Measurements from ENCODE around the gene IQSEC3.
A peak's percentile ranks its signal among the peaks of the same experiment; 100 is the strongest.

The IQSEC3 gene

GRCh38 chr12:170371-171225 lies 104.0 kb downstream of the IQSEC3 start:
- H3K36me3 ChIP-seq (ENCODE audit: control insufficient read depth in 1 of 2, insufficient read depth in 2 of 2, low read depth in 1 of 2, low read length in 2 of 2), result peaks cover 0 to under 1% of the 10 kb centered on the region in 2 experiments
- no peak overlapping the region for H3K14ac ChIP-seq (ENCODE audit: low read length in 2 of 2)
- H2BK12ac ChIP-seq (ENCODE audit: low read length in 2 of 2), result no peak overlapping the region
- peak overlapping the region; percentile 56 for H4K8ac ChIP-seq (ENCODE audit: low read length)
- no peak overlapping the region for H2AFZ ChIP-seq (ENCODE audit: low read depth, low read length)
- H3K79me1 ChIP-seq (replicated peaks; ENCODE audit: low read length, poor library complexity, severe bottlenecking), result peaks cover 2% of the 10 kb centered on the region
- no peak overlapping the region for H2AK5ac ChIP-seq (ENCODE audit: low read length, severe bottlenecking)
- H3K18ac ChIP-seq (ENCODE audit: low read depth in 1 of 2, low read length in 2 of 2), result no peak overlapping the region
- H3K9ac ChIP-seq (ENCODE audit: low read length), result no peak overlapping the region
- peak overlapping the region; percentile 75 for H2BK5ac ChIP-seq (ENCODE audit: low read depth, low read length, poor library complexity, severe bottlenecking)
- H3K23ac ChIP-seq (ENCODE audit: low read length in 2 of 2), result no peak overlapping the region
- no peak overlapping the region for H3K4me3 ChIP-seq (ENCODE audit: insufficient read depth in 1 of 2, low read depth in 1 of 2, low read length in 2 of 2)
- H3K4me2 ChIP-seq (ENCODE audit: low read length, poor library complexity, severe bottlenecking), result peak overlapping the region; percentile 11
- peak overlapping the region in 1 of 2 experiments; percentile 18 for H3K4ac ChIP-seq (ENCODE audit: low read depth in 1 of 2, low read length in 2 of 2)
- no peak overlapping the region for H4K91ac ChIP-seq (ENCODE audit: low read length)
- DNase-seq, result no peak
- H3K27ac ChIP-seq (ENCODE audit: low read length, poor library complexity, severe bottlenecking), result peak overlapping the region; percentile 89
- H2BK15ac ChIP-seq (ENCODE audit: low read depth, poor library complexity, severe bottlenecking), result peak overlapping the region; percentile 52
- WGBS, result 69% methylated on average over 27 of the region's 29 CpGs
- H3K4me1 ChIP-seq (ENCODE audit: control insufficient read depth, insufficient read depth, low read depth, low read length), result peaks cover 73% of the 10 kb centered on the region
- H3K9me3 ChIP-seq (ENCODE audit: control insufficient read depth, low read length), result no peaks in the 10 kb centered on the region
- H3K27me3 ChIP-seq (ENCODE audit: control insufficient read depth in 1 of 2, insufficient read depth in 1 of 2, low read length in 2 of 2), result peaks cover 0 to 69% of the 10 kb centered on the region in 2 experiments
- H2BK120ac ChIP-seq (ENCODE audit: low read depth, low read length), result no peak overlapping the region

- H2BK120ac ChIP-seq (ENCODE audit: low read depth, low read length), result no peak overlapping the region
- no peak overlapping the region for H2AFZ ChIP-seq (ENCODE audit: low read depth, low read length)
- no peak overlapping the region for H2BK15ac ChIP-seq (ENCODE audit: low read depth, poor library complexity, severe bottlenecking)
- H3K4me1 ChIP-seq (ENCODE audit: control insufficient read depth, insufficient read depth, low read depth, low read length), result peaks cover 79% of the 10 kb centered on the region
- H3K4ac ChIP-seq (ENCODE audit: low read depth in 1 of 2, low read length in 2 of 2), result no peak overlapping the region
- H3K9ac ChIP-seq (ENCODE audit: low read length), result no peak overlapping the region
- no peak overlapping the region for H4K91ac ChIP-seq (ENCODE audit: low read length)
- no peak overlapping the region for H3K14ac ChIP-seq (ENCODE audit: low read length in 2 of 2)
- no peak for DNase-seq
- H3K4me2 ChIP-seq (ENCODE audit: low read length, poor library complexity, severe bottlenecking), result no peak overlapping the region
- H3K9me3 ChIP-seq (ENCODE audit: control insufficient read depth, low read length), result no peaks in the 10 kb centered on the region
- no peak overlapping the region for H2BK5ac ChIP-seq (ENCODE audit: low read depth, low read length, poor library complexity, severe bottlenecking)
- no peak overlapping the region for H3K23ac ChIP-seq (ENCODE audit: low read length in 2 of 2)
- H2AK5ac ChIP-seq (ENCODE audit: low read length, severe bottlenecking), result peak overlapping the region; percentile 81
- H3K27me3 ChIP-seq (ENCODE audit: control insufficient read depth in 1 of 2, insufficient read depth in 1 of 2, low read length in 2 of 2), result peaks cover 0 to 66% of the 10 kb centered on the region in 2 experiments
- peaks cover 0 to 3% of the 10 kb centered on the region in 2 experiments for H3K36me3 ChIP-seq (ENCODE audit: control insufficient read depth in 1 of 2, insufficient read depth in 2 of 2, low read depth in 1 of 2, low read length in 2 of 2)
- 82% methylated on average over 10 of the region's 10 CpGs for WGBS
- no peak overlapping the region for H2BK12ac ChIP-seq (ENCODE audit: low read length in 2 of 2)
- no peak overlapping the region for H4K8ac ChIP-seq (ENCODE audit: low read length)
- peak overlapping the region; percentile 89 for H3K27ac ChIP-seq (ENCODE audit: low read length, poor library complexity, severe bottlenecking)
- no peak overlapping the region for H3K18ac ChIP-seq (ENCODE audit: low read depth in 1 of 2, low read length in 2 of 2)
- no peak overlapping the region for H3K4me3 ChIP-seq (ENCODE audit: insufficient read depth in 1 of 2, low read depth in 1 of 2, low read length in 2 of 2)
- H3K79me1 ChIP-seq (replicated peaks; ENCODE audit: low read length, poor library complexity, severe bottlenecking), result peaks cover 2% of the 10 kb centered on the region
Measured at GRCh38 chr12:171276-171675, 104.7 kb downstream of the IQSEC3 start.

GRCh38 chr12:171743-172676 lies 105.4 kb downstream of the IQSEC3 start:
- Histone ChIP-seq H3K4me1 (ENCODE audit: control insufficient read depth, insufficient read depth, low read depth, low read length) (peaks cover 85% of the 10 kb centered on the region), H2AFZ (ENCODE audit: low read depth, low read length) (no peak overlapping the region), H3K79me1 (replicated peaks; ENCODE audit: low read length, poor library complexity, severe bottlenecking) (peaks cover 2% of the 10 kb centered on the region), H3K4me2 (ENCODE audit: low read length, poor library complexity, severe bottlenecking) (peak overlapping the region; percentile 23), H2BK120ac (ENCODE audit: low read depth, low read length) (no peak overlapping the region), H2BK12ac (ENCODE audit: low read length in 2 of 2) (peak overlapping the region in 1 of 2 experiments; percentile 8), H2BK15ac (ENCODE audit: low read depth, poor library complexity, severe bottlenecking) (no peak overlapping the region), H3K9me3 (ENCODE audit: control insufficient read depth, low read length) (no peaks in the 10 kb centered on the region), H2AK5ac (ENCODE audit: low read length, severe bottlenecking) (peak overlapping the region; percentile 81), H3K27ac (ENCODE audit: low read length, poor library complexity, severe bottlenecking) (peak overlapping the region; percentile 3), H3K23ac (ENCODE audit: low read length in 2 of 2) (no peak overlapping the region), H3K18ac (ENCODE audit: low read depth in 1 of 2, low read length in 2 of 2) (no peak overlapping the region), H3K9ac (ENCODE audit: low read length) (no peak overlapping the region), H3K4ac (ENCODE audit: low read depth in 1 of 2, low read length in 2 of 2) (no peak overlapping the region), H2BK5ac (ENCODE audit: low read depth, low read length, poor library complexity, severe bottlenecking) (no peak overlapping the region), H3K14ac (ENCODE audit: low read length in 2 of 2) (peak overlapping the region in 1 of 2 experiments; percentile 71), H3K36me3 (ENCODE audit: control insufficient read depth in 1 of 2, insufficient read depth in 2 of 2, low read depth in 1 of 2, low read length in 2 of 2) (peaks cover 0 to 3% of the 10 kb centered on the region in 2 experiments), H3K4me3 (ENCODE audit: insufficient read depth in 1 of 2, low read depth in 1 of 2, low read length in 2 of 2) (no peak overlapping the region), H4K8ac (ENCODE audit: low read length) (no peak overlapping the region), H3K27me3 (ENCODE audit: control insufficient read depth in 1 of 2, insufficient read depth in 1 of 2, low read length in 2 of 2) (peaks cover 0 to 59% of the 10 kb centered on the region in 2 experiments), H4K91ac (ENCODE audit: low read length) (no peak overlapping the region)
- no peak for DNase-seq
- WGBS, result 77% methylated on average over 17 of the region's 18 CpGs
